HG03575 (cell line): ENCODE data around the gene INSIG1.

ENCODE experiments used
- ATAC-seq: cut with Tn5 transposase; IDR thresholded peaks from one replicate; pipeline ENCODE4 v1.9.1; 2021; ENCODE audit not compliant: unreplicated experiment, insufficient number of reproducible peaks, low FRiP score; ENCODE audit errors: extremely low read depth

The INSIG1 gene

DNA sequence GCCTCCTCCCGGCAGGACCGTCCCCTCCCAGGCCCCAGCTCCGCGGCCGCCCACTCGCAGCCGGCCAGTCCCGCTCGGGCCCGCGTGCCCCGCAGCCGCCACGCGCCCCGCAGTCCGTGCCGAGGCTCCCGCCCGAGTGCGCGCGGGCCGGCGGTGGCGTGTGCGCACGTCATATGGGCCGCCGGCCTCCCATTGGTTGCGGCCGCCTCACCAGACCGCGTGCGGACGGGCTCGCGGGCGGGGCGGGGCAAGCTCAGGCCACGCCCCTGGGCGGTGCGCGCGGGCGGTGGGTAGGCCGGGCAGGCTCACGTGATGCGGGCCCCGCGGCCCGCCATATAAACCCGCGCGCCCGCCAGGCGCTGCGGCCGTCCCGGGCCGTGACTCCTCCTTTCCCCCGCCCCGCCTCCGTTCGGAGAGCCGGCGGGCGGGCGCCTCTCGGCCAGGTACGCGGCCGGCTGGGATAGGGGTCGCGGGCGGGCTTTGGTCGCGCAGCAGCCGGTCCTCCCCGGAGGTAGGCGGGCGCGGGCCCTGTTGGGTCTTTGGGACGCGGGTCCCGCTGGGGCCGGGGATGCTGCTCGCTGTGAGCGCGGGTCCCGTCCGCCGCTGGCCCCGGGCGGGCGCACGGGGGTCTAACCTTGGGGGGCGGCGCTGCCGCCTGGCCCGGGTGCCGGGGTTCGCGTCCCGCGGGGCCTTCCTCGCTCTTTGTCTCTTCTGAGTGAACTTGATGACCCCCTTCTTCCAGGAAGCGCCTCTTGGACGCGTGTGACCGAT is at the start of gene INSIG1:
INSIG1 (plus strand) TSS at position 362 of the 771 bp plus-strand sequence; CDS start at position 770, 408 bp downstream.
- peak; percentile 29 for ATAC-seq

DNA sequence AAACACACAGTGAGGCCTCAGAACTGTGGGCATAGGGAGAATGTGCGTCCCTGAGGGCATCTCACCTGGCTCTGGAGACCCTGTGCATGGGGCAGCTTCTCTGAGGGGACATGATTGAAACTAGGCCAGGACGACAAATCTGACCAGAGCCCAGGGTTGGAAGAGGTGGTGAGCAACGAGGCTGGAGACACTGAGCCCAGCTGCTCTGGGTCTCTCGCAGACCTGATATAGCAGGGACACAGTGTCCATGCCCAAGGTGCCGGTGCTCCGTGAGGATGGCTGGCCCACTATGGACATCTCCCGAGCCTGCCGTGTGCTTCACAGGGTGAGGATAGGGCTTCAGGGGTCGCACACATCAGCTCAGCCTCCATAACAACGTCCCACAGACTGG is 49.3 kb upstream of the INSIG1 start:
- no peak for ATAC-seq

DNA sequence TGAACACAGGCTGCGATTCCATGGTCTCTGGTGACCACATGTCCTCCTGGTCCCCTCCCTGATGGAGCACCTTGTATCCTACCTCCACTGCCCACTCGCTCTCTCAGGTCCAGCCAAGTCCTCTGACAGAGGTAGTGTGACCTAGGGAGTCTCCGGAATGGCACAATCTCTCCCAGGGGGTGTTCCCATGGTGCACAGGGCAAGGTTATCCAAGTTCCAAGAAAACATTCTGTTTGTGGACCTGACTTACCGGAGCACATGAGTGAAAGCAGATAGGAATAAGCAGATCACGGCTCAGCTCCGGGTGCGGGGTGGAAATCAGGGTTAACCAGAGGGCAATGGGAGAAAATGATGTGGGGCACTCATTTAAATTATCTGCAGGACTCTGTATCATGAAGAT is 45.8 kb upstream of the INSIG1 start:
- ATAC-seq = no peak

DNA sequence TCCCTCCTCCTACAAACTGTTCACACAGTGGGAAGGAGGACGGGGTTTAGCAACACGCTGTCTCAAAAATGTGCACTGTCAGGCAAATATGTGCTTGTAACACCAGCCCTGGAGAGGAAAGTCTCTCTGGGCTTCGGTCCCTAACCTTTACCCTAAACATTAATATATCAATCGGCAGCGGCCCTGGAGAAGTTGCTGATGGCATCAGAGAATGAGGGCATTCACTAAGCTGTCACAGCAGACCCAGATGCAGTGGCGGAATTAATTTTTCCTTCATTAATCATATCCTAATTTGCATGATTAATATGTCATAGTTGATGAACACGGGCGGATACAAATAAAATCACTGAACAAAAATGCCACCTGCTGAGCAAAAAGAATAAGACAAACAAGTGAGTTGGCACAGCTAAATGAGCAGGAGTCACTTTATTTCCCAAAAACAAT is 45.2 kb upstream of the INSIG1 start:
- no peak for ATAC-seq

DNA sequence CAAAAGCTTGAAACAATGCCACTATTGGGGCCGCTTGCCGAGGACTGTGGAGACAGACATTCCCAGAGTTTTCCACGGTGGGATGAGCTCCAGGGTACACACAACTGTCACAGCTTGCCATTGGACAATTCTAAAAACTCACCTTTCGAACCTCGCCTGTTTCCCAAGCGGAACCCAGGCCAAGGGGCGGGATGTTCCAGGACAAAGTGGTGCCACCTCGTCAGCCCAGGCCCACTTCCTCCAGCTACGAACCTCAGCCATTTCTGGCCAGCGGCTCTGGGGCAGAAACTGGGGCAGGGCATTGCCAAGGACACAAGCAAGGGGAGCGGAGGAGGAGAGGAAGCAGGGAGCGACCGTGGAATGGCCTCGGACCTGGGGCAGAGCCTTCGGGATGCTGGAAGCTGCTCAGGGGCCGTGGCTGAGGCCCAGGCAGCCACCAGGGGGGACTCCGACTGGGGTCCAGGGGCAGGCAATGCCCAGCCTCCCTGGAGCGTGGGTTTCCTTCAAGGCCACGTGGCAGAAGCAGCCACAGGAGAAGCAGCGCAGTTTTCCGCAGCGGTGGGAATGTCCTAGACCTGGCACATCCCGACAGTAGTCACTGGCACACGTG is 44.7 kb upstream of the INSIG1 start:
- no peak for ATAC-seq

GRCh38 chr7:155254018-155254417 is 43.7 kb upstream of the INSIG1 start:
- no peak for ATAC-seq

DNA sequence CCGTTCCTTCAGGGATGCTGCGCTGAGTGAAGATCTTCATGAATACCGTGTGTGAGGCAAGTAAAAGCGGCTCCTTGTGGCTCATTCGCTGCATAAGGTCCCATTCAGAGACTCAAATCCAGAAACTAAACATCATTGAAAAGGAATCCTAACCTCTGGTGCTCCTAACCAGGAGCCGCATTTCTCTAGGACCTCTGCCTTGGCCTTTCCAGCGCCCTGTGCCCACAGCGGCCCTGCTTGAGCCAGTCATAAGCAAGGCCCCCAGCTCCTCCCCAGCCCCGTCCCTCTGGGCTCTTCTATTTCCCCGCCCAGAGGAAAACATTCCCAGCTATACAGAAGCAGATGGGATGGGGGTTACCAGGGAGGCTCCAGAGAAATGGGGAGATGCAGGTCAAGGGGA is 42.6 kb upstream of the INSIG1 start:
- ATAC-seq = no peak

- ATAC-seq = no peak
Observed at GRCh38 chr7:155255621-155256020, 42.1 kb upstream of the INSIG1 start.

- ATAC-seq = no peak
Observed at GRCh38 chr7:155256081-155256760, 41.5 kb upstream of the INSIG1 start.

DNA sequence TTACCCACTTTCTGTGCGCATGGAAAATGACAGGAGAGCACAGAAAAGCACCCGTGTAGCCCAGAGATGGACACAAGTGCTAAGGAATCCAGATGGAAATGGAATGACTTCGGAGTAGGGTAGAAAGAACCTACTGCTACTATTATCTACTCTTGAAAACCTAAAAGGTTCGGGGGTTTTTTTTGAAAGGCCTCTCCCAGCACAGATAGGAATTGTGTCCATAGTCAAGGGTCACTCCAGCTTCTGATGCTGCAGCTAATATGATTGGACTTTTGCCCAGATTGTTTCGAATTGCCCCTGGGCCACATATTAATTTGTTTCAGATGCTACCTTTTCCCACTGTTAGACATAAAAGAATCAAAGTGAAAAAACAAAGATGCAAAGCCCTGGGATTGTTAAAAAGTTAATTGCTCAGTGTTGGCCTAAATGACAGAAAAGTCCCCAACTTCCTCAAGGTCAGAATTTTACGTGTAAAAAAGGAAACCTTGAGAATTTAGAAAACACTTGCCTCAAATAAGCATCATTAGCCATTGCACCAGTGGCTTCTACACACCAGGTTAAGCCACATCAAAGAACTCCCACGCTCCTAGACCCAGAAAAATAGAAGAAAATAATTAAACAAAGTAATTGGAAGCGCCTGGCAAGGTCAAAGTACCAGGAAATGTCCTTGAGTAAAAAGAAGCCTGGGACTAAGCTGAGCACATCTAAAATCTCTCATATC is 40.8 kb upstream of the INSIG1 start:
- no peak for ATAC-seq

- ATAC-seq = no peak
Observed at GRCh38 chr7:155257482-155258225, 40.0 kb upstream of the INSIG1 start.

GRCh38 chr7:155258226-155258560 is 39.5 kb upstream of the INSIG1 start:
- ATAC-seq = no peak

DNA sequence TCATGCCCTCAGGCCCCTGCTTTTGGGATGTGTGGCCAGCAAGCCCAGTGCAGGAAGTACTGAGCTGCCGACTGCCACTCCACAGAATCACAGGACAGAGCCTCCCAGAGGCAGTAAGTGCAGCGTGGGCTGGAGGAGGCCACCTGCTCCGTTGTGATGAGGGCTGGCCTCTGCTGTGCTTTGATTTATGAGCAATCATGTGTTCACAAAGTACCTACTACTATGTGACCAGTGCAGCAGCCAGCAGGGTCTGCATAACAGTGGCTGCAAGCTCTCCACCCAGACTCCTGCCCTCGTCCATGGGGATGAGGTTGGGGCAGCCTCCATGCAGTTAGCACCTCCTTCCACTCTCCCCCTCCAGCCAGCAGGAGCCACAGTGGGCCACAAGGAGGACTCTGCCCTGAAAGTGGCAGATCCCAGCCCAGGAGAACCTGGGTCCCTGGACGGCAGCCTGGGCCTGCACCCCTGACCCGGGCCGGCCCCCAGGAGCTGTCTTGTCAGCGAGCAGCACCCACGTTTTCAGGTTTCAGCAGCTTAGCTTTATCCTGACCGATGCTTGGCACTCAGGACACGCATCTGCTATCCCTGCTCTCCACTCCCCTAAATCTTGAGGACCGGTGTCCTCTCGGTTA is 37.7 kb upstream of the INSIG1 start:
- ATAC-seq = no peak

DNA sequence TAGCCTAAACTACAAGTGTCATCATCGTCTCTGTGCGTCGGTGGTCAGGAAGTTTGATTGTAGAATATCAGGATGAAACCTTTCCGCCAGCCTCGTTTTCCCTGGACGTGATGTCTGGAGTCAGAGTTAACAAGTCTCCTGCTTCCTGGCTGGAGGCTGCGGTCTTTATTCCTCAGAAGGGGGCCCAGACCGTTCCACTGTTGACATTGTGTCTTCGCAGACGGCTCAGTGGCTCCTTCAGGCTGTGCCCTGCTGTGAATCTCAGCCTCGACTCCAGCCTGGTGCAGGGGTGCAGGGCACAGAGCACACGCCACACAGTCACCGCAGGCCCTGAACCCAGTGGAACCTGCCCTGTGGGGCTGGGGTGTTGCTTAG is 37.2 kb upstream of the INSIG1 start:
- no peak for ATAC-seq

GRCh38 chr7:155261031-155261985 is 36.4 kb upstream of the INSIG1 start:
- no peak for ATAC-seq

- no peak for ATAC-seq
Observed at GRCh38 chr7:155262031-155262430, 35.6 kb upstream of the INSIG1 start.

DNA sequence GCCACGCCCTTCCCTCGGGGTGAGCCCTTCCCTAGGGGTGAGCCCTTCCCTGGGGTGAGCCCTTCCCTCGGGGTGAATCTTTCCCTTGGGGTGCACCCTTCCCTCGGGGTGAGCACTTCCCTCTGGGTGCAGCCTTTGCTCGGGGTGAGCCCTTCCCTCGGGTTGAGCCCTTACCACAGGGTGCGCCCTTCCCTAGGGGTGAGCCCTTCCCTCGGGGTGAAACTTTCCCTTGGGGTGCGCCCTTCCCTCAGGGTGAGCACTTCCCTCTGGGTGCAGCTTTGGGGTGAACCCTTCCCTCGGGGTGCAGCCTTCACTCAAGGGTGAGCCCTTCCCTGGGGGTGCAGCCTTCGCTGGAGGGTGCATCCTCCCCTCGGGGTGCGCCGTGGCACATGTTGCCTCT is 34.6 kb upstream of the INSIG1 start:
- ATAC-seq = no peak
